SK-N-SH treated with all-trans-retinoic acid at 6 μM for 48 hours (cell line): ENCODE measurements around the gene GINS3.

Experiments used
- ATAC-seq: fragments of 200-7000 bp; cut with Tn5 transposase; 3 replicates; pipeline ENCODE4 v1.9.1; 2020; ENCODE audit warnings: mild to moderate bottlenecking, moderate library complexity
- ARNTL ChIP-seq: fragments of 450-650 bp; formaldehyde crosslinking; IDR thresholded peaks from 2 replicates; pipeline ENCODE4 v1.5.0; 2020; ENCODE audit warnings: low read depth, mild to moderate bottlenecking, moderate library complexity, borderline replicate concordance
- BACH2 ChIP-seq: fragments of 250-450 bp; sonication (Bioruptor Pico); IDR thresholded peaks from 2 replicates; pipeline ENCODE4 v1.9.0; 2021; ENCODE audit warnings: mild to moderate bottlenecking, borderline replicate concordance
- CSDC2 ChIP-seq: fragments of 250-450 bp; sonication (Bioruptor Pico); IDR thresholded peaks from 2 replicates; pipeline ENCODE4 v1.5.0; 2020; ENCODE audit warnings: mild to moderate bottlenecking, moderate library complexity
- ESRRG ChIP-seq: fragments of 250-450 bp; sonication (Bioruptor Pico); IDR thresholded peaks from 2 replicates; pipeline ENCODE4 v1.6.1; 2021; ENCODE audit warnings: mild to moderate bottlenecking
- GLIS3 ChIP-seq: fragments of 250-450 bp; sonication (Bioruptor Pico); IDR thresholded peaks from 2 replicates; pipeline ENCODE4 v1.5.0; 2020; ENCODE audit warnings: mild to moderate bottlenecking, moderate library complexity
- ISL1 ChIP-seq: fragments of 250-450 bp; sonication (Bioruptor Pico); IDR thresholded peaks from 2 replicates; pipeline ENCODE4 v2.1.2; 2022; ENCODE audit warnings: mild to moderate bottlenecking, moderate library complexity
- OSR1 ChIP-seq: fragments of 250-450 bp; sonication (Bioruptor Pico); IDR thresholded peaks from 2 replicates; pipeline ENCODE4 v1.8.0; 2022; ENCODE audit warnings: moderate library complexity, mild to moderate bottlenecking, inconsistent platforms
- PATZ1 ChIP-seq: fragments of 250-450 bp; sonication (Bioruptor Pico); IDR thresholded peaks from 2 replicates; pipeline ENCODE4 v1.8.0; 2020; ENCODE audit warnings: mild to moderate bottlenecking, moderate library complexity, borderline replicate concordance
- POU6F1 ChIP-seq: fragments of 250-450 bp; sonication (Bioruptor Pico); IDR thresholded peaks from 2 replicates; pipeline ENCODE4 v1.8.0; 2021; ENCODE audit warnings: low read depth, mild to moderate bottlenecking, moderate library complexity, borderline replicate concordance
- PPARA ChIP-seq: fragments of 250-450 bp; sonication (Bioruptor Pico); IDR thresholded peaks from 2 replicates; pipeline ENCODE4 v1.5.0; 2020; ENCODE audit warnings: mild to moderate bottlenecking, borderline replicate concordance
- RARB ChIP-seq: fragments of 250-450 bp; sonication (Bioruptor Pico); IDR thresholded peaks from 2 replicates; pipeline ENCODE4 v1.8.0; 2021; ENCODE audit warnings: mild to moderate bottlenecking, moderate library complexity
- SNAI2 ChIP-seq: fragments of 250-450 bp; sonication (Bioruptor Pico); IDR thresholded peaks from 2 replicates; pipeline ENCODE4 v1.5.0; 2020; ENCODE audit warnings: mild to moderate bottlenecking, moderate library complexity
- TCF4 ChIP-seq: fragments of 250-450 bp; sonication (Bioruptor Pico); IDR thresholded peaks from 2 replicates; pipeline ENCODE4 v1.8.0; 2021; ENCODE audit warnings: mild to moderate bottlenecking, moderate library complexity, borderline replicate concordance
- TOX ChIP-seq: fragments of 250-450 bp; sonication (Bioruptor Pico); IDR thresholded peaks from 2 replicates; pipeline ENCODE4 v1.8.0; 2021; ENCODE audit warnings: mild to moderate bottlenecking, moderate library complexity, borderline replicate concordance
- TSHZ2 ChIP-seq: fragments of 250-450 bp; sonication (Bioruptor Pico); IDR thresholded peaks from 2 replicates; pipeline ENCODE4 v1.5.0; 2020; ENCODE audit warnings: mild to moderate bottlenecking, moderate library complexity
- ZC3H10 ChIP-seq: fragments of 250-450 bp; sonication (Bioruptor Pico); IDR thresholded peaks from 2 replicates; pipeline ENCODE4 v1.5.1; 2021; ENCODE audit warnings: mild to moderate bottlenecking, moderate library complexity
- ZFP3 ChIP-seq: fragments of 250-450 bp; sonication (Bioruptor Pico); IDR thresholded peaks from 2 replicates; pipeline ENCODE4 v1.5.0; 2020; ENCODE audit warnings: mild to moderate bottlenecking, moderate library complexity
- ZFP30 ChIP-seq: fragments of 450-650 bp; formaldehyde crosslinking; IDR thresholded peaks from 2 replicates; pipeline ENCODE4 v1.5.0; 2022; ENCODE audit warnings: mild to moderate bottlenecking, moderate library complexity
- ZNF565 ChIP-seq: fragments of 450-650 bp; formaldehyde crosslinking; conservative IDR thresholded peaks from 2 replicates; pipeline ENCODE4 v1.5.0; 2020; ENCODE audit warnings: low read depth, mild to moderate bottlenecking, moderate library complexity
- ZNF70 ChIP-seq: fragments of 450-650 bp; formaldehyde crosslinking; IDR thresholded peaks from 2 replicates; pipeline ENCODE4 v1.5.0; 2020; ENCODE audit warnings: mild to moderate bottlenecking, moderate library complexity
- ZNF8 ChIP-seq: fragments of 450-650 bp; formaldehyde crosslinking; IDR thresholded peaks from 2 replicates; pipeline ENCODE4 v1.5.0; 2020; ENCODE audit warnings: mild to moderate bottlenecking, moderate library complexity
- TF ChIP-seq, protein P1 (sequence below): fragments of 250-450 bp; sonication (Bioruptor Pico); IDR thresholded peaks from 2 replicates; pipeline ENCODE4 v1.5.1; 2020; ENCODE audit warnings: low read depth, mild to moderate bottlenecking, moderate library complexity

Gene GINS3

DNA sequence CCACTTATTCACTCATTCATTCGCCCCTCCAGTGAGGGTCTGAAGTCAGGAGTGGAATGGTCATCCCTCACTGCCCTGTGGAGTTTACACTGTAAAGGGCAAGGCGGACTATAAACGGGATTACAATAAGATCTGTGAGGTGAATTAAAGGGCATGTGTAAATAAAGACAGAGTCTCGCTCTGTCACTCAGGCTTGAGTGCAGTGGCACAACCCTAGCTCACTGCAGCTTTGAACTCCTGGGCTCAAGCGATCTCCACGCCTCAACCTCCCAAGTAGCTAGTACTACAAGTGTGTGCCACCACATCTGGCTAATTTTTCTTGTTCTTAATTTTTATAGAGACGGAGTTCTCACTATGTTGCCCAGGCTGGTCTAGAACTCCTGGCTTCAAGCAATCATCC, 25.8 kb downstream of the GINS3 start:
- TF ChIP-seq OSR1 (no peak), ZFP3 (CRISPR knock-in tag) (no peak), ZC3H10 (CRISPR knock-in tag) (no peak), ARNTL (CRISPR knock-in tag) (no peak)
- no peak for ATAC-seq

DNA sequence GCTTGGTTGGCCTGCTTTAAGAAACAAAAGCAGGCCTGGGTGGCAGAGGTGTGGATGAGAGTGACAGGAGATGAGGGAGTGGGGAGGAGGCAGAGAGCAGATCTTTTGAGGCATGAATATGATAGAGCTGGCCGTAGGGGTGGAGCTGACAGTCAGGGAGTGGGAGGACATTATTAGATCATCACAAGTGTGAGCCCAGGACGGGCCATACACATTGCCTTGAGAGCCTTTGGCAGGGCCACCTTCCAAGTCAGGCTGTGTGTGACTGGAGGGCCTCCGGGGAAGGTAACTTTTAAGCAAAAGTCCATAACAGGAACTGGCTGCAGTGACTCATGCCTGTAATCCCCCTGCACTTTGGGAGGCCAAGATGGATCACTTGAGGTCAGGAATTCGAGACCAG, 26.3 kb downstream of the GINS3 start:
- TF ChIP-seq TOX (CRISPR knock-in tag) (no peak), OSR1 (no peak), ZFP3 (CRISPR knock-in tag) (no peak), TSHZ2 (CRISPR knock-in tag) (no peak), ZC3H10 (CRISPR knock-in tag) (no peak), ZNF565 (no peak), ESRRG (CRISPR knock-in tag) (no peak), CSDC2 (CRISPR knock-in tag) (no peak), ARNTL (CRISPR knock-in tag) (no peak), SNAI2 (CRISPR knock-in tag) (no peak), POU6F1 (CRISPR knock-in tag) (no peak), GLIS3 (no peak), TCF4 (CRISPR knock-in tag) (no peak), ZFP30 (CRISPR knock-in tag) (no peak), ZNF8 (no peak), PPARA (no peak)
- TF ChIP-seq, protein P1, sequence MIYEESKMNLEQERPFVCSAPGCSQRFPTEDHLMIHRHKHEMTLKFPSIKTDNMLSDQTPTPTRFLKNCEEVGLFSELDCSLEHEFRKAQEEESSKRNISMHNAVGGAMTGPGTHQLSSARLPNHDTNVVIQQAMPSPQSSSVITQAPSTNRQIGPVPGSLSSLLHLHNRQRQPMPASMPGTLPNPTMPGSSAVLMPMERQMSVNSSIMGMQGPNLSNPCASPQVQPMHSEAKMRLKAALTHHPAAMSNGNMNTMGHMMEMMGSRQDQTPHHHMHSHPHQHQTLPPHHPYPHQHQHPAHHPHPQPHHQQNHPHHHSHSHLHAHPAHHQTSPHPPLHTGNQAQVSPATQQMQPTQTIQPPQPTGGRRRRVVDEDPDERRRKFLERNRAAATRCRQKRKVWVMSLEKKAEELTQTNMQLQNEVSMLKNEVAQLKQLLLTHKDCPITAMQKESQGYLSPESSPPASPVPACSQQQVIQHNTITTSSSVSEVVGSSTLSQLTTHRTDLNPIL (CRISPR knock-in tag) = no peak
- ATAC-seq = peak; percentile 85

DNA sequence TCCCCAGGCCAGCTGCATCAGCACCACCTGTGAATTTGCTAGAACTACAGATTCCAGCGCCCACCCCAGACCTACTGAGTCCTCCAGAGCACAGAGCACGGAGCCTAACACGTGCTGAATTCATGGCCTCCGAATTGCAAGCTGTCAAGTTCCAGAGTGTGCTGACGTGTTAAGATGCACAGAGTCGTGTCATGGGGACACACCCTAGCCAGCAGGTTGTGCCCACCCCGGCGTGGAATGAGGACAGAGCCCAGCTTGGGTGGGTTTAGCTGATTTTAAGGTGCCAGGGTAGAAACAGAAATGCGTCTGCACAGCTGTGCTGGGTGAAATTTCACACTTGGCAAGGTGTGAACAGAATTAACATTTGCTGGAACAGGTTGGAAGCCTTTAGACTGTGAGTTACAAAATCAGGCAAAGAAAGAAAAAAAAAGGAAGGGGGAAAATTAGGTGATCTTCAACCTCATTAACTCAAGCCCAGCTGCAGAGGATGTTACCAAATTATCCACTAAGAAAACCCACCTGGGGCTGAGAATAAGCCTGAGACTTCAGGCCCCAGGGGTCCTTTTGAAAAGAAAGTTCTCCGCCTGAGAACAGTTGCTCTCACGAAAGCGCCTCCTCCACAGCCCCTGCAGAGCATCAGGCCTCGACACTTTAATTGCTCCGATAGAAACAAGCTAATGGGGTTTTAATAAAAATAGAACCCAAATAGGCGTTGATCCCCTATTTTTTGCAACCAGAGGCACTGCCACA, 27.1 kb downstream of the GINS3 start:
- ATAC-seq = no peak; the same call in 1 of the 3 replicates
- TF ChIP-seq RARB (CRISPR knock-in tag) = no peak
- no peak for TF ChIP-seq GLIS3
- no peak for TF ChIP-seq TSHZ2 (CRISPR knock-in tag)
- no peak for TF ChIP-seq PPARA
- TF ChIP-seq ZNF70 (CRISPR knock-in tag) = no peak
- TF ChIP-seq TOX (CRISPR knock-in tag) = no peak
- TF ChIP-seq ESRRG (CRISPR knock-in tag) = no peak
- no peak for TF ChIP-seq ISL1

DNA sequence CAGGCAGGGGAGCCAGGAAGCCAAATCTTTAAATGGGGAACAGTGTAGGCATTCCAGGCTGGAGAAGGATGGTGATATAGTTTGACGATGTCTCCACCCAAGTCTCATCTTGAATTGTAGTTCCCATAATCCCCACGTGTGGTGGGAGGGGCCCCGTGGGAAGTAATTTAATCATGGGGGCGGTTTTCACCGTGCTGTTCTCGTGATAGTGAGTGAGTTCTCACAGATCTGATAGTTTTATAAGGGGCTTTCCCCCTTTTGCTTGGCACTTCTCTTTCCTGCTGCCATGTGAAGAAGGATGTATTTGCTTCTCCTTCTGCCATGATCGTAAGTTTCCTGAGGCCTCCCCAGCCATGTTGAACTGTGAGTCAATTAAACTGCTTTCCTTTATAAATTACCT, 28.8 kb downstream of the GINS3 start:
- no peak for ATAC-seq
- no peak for TF ChIP-seq PPARA
- no peak for TF ChIP-seq ESRRG (CRISPR knock-in tag)
- TF ChIP-seq BACH2 (CRISPR knock-in tag) = no peak
- TF ChIP-seq ZFP3 (CRISPR knock-in tag) = no peak
- no peak for TF ChIP-seq ZNF8
- no peak for TF ChIP-seq PATZ1 (CRISPR knock-in tag)
- no peak for TF ChIP-seq ZNF70 (CRISPR knock-in tag)
- TF ChIP-seq TCF4 (CRISPR knock-in tag) = no peak
- no peak for TF ChIP-seq ARNTL (CRISPR knock-in tag)
- no peak for TF ChIP-seq ISL1
- no peak for TF ChIP-seq ZFP30 (CRISPR knock-in tag)
- no peak for TF ChIP-seq SNAI2 (CRISPR knock-in tag)
- TF ChIP-seq TOX (CRISPR knock-in tag) = no peak
- TF ChIP-seq CSDC2 (CRISPR knock-in tag) = no peak
- no peak for TF ChIP-seq POU6F1 (CRISPR knock-in tag)
- no peak for TF ChIP-seq GLIS3
